Esophagus muscularis mucosa (tissue), 4 donors: Measurements from ENCODE around the gene RP9. TPM values are rescaled to one million over a fixed set of nuclear protein-coding genes. Genes with fewer than 3 reads are reported as not detected.

Experiments
- DNase-seq: peaks from one replicate; pipeline ENCODE4 v3.0.0-alpha.2; 2017; ENCODE audit errors: extremely low spot score
- H3K27ac ChIP-seq, 4 donors: fragments of 200-600 bp; sonication (generic); replicated peaks in 1 of 4; 1 replicate in 3 of 4; 2 replicates in 1 of 4; pipeline ENCODE4 v1.5.1; 2016 to 2019; ENCODE audit warnings: mild to moderate bottlenecking in 1 of 4
- H3K27me3 ChIP-seq, 4 donors: fragments of 200-600 bp; sonication (generic); one replicate each; pipeline versions ENCODE4 v1.5.1 to v1.6.0; 2016 to 2019
- H3K36me3 ChIP-seq, 4 donors: fragments of 200-600 bp; sonication (generic); one replicate each; pipeline ENCODE4 v1.5.1; 2016 to 2019
- H3K4me1 ChIP-seq, 4 donors: fragments of 200-600 bp; sonication (generic); one replicate each; pipeline ENCODE4 v1.5.1; 2016 to 2019
- H3K4me3 ChIP-seq, 4 donors: fragments of 200-600 bp; sonication (generic); 1 replicate in 2 of 4; 2 replicates in 2 of 4; pipeline ENCODE4 v1.5.1; 2016 to 2019; ENCODE audit warnings: mild to moderate bottlenecking in 4 of 4, moderate library complexity in 1 of 4
- H3K9me3 ChIP-seq, 4 donors: fragments of 200-600 bp; sonication (generic); 1 replicate in 3 of 4; 2 replicates in 1 of 4; pipeline ENCODE4 v1.5.1; 2016 to 2019
- EP300 ChIP-seq: sonication (generic); formaldehyde crosslinking; IDR thresholded peaks from one replicate; pipeline ENCODE4 v1.6.1; 2017; ENCODE audit warnings: antibody characterized with exemption
- POLR2A ChIP-seq: fragments of 450-650 bp; IDR thresholded peaks from one replicate; pipeline ENCODE4 v1.6.1; 2017; ENCODE audit warnings: antibody characterized with exemption, moderate library complexity, mild to moderate bottlenecking, low read depth
- POLR2AphosphoS5 ChIP-seq, 2 donors: sonication (generic); formaldehyde crosslinking; IDR thresholded peaks; one replicate each; pipeline ENCODE4 v1.6.1; 2017; ENCODE audit warnings: antibody characterized with exemption in 2 of 2
- WGBS: methylation state at CpG from one replicate; pipeline ENCODE4 v1.1.5; 2018; 5-methylcytosine and 5-hydroxymethylcytosine counted together
- intact Hi-C: fragments of 100-400 bp; cut with DNase I; formaldehyde crosslinking; loops from one replicate; pipeline ENCODE4 v1.15.1; 2023
- small RNA-seq, 3 donors: library from RNA; depleted of rRNA; stranded (forward); fragments of <200 nt; gene quantifications; one replicate each; pipeline ENCODE3, GENCODE V24; 2016
- total RNA-seq, 4 donors: library from RNA; depleted of rRNA; stranded (reverse); fragments of >200 nt; gene quantifications; one replicate each; pipeline versions ENCODE4 v1.1.0 to v1.2.1, GENCODE V29; 2016
- TF ChIP-seq, protein P1 (sequence below), 3 experiments: fragments of 200-600 bp in 2 of 3; fragments of 450-650 bp in 1 of 3; sonication (generic) in 2 of 3; IDR thresholded peaks; one replicate each; pipeline ENCODE4 v1.5.1; 2017 to 2019; ENCODE audit warnings: antibody characterized with exemption in 3 of 3, mild to moderate bottlenecking in 2 of 3, moderate library complexity in 1 of 3

The RP9 gene
- total RNA-seq, 4 donors from 2014 or later: 7.6 to 11.5 (median 10.1) TPM

DNA sequence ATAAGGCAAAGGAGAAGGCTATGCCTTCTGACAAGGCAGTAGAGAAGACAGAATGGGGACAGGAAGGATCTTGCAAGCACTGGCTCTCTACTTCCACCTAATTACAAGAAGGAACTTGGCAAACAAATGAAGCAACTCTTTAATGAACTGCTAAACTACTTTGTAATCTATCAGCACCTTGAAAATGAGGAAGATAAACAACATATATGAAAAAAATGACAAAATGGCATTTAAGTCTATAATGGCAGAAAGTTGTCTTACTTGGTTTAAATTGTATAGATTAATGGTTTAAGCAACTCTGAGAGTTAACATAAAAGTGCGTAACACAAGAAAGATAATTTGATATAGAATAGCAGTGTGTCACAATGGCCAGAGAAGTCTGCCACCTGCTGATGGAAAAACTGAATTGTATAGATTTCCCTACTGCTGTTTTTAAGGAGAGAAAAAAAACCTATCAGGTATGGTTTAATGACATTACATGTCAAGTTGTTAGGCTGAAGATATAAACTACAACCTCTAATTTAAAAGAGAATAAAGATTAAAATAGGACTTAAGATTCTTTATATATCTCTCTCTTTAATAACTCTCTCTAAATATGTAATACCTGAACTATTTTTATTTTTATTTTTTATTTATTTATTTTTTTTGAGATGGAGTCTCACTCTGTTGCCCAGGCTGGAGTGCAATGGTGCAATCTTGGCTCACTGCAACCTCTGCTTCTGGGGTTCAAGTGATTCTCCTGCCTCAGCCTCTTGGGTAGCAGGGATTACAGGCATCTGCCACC lies 58.5 kb downstream of the RP9 start:
- WGBS: 3% methylated on average over 1 of the region's 1 CpG
- no peak for TF ChIP-seq EP300
- TF ChIP-seq, protein P1, sequence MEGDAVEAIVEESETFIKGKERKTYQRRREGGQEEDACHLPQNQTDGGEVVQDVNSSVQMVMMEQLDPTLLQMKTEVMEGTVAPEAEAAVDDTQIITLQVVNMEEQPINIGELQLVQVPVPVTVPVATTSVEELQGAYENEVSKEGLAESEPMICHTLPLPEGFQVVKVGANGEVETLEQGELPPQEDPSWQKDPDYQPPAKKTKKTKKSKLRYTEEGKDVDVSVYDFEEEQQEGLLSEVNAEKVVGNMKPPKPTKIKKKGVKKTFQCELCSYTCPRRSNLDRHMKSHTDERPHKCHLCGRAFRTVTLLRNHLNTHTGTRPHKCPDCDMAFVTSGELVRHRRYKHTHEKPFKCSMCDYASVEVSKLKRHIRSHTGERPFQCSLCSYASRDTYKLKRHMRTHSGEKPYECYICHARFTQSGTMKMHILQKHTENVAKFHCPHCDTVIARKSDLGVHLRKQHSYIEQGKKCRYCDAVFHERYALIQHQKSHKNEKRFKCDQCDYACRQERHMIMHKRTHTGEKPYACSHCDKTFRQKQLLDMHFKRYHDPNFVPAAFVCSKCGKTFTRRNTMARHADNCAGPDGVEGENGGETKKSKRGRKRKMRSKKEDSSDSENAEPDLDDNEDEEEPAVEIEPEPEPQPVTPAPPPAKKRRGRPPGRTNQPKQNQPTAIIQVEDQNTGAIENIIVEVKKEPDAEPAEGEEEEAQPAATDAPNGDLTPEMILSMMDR (IDR thresholded peaks at IDR 0.05): peak; percentile 54 to 69 (median 62)
- Histone ChIP-seq H3K36me3 (no peaks in the 10 kb centered on the region), H3K27ac (peak overlapping the region; percentile 48 to 62 (median 58)), H3K27me3 (no peaks in the 10 kb centered on the region), H3K4me3 (peak overlapping the region; percentile 4 to 31 (median 19)), H3K4me1 (peaks cover 11 to 59% (median 45%) of the 10 kb centered on the region in 4 donors), H3K9me3 (no peaks in the 10 kb centered on the region)
- no peak for DNase-seq
- intact Hi-C loops: loop anchor here (10.0 kb wide), 1 partner anchor 206 kb away; no protein-coding TSS in a partner anchor

DNA sequence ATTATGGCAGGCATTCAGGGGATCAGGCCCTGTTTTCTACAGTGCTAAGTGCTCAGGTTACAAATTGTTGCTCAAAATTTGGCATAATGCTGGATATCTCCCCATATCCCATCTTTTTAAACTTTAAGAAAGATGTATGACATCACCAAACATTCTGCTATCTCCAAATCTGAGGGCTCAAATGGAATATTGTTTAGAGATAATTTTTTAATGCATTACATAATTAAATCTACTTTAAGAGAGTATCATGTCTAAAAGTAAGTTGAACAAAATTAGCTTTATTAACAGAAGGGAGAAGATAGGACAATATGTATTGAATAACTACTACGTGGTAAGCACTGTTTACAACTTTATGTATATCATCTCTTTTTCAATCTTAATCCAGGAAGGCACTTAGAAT lies 60.5 kb downstream of the RP9 start:
- H3K4me1 ChIP-seq: peaks cover 17 to 78% (median 63%) of the 10 kb centered on the region in 4 donors
- H3K36me3 ChIP-seq: no peaks in the 10 kb centered on the region
- H3K27me3 ChIP-seq: no peaks in the 10 kb centered on the region
- no peak overlapping the region for H3K4me3 ChIP-seq
- intact Hi-C loops: no loop called here
- DNase-seq: no peak
- no peak overlapping the region for H3K27ac ChIP-seq
- WGBS: 89% methylated on average over 1 of the region's 1 CpG
- no peaks in the 10 kb centered on the region for H3K9me3 ChIP-seq
- TF ChIP-seq POLR2A (no peak), POLR2AphosphoS5 (IDR thresholded peaks at IDR 0.05) (no peak), EP300 (no peak)
- TF ChIP-seq, protein P1 (IDR thresholded peaks at IDR 0.05): no peak

DNA sequence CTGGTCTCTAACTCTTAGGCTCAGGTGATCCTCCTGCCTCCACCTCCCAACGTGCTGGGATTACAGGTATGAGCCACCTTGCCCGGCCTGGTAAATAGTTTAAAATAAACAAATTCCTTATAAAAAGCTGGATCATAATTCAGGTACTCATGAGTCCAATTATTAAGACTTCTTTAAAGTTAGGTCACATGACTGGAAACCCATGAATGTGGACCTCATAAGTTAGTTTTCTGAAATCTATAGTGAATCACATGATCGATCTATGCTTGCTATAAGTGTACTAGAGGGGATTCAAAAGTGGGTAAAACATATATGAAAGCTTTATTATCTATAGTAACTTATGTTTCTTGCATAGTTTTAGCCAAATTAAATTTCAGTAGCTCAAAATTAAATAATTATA lies 60.9 kb downstream of the RP9 start:
- no peak overlapping the region for H3K4me3 ChIP-seq

DNA sequence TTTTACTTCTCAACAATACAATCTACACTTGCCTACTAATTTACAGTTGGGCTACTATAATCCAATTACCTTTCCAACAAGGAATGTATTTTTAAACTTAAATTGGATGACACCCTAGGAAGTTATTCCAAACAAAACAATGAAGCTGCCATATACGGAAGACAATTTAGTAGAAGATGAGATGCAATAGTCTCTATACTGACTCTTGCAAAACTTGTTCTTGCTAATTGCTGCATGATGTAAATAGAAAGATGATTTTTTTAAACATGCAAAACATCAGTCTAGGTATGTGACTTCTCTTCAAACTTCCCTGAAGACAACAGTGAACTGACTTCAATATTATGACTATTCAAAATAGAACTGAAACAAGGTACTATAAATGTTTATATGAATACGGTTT lies 64.2 kb downstream of the RP9 start:
- H3K27me3 ChIP-seq: no peaks in the 10 kb centered on the region
- DNase-seq: no peak
- intact Hi-C loops: no loop called here
- 38% methylated on average over 2 of the region's 2 CpGs for WGBS
- no peaks in the 10 kb centered on the region for H3K36me3 ChIP-seq
- H3K4me3 ChIP-seq: no peak overlapping the region
- TF ChIP-seq POLR2AphosphoS5 (IDR thresholded peaks at IDR 0.05) (no peak), POLR2A (no peak), EP300 (no peak)
- TF ChIP-seq, protein P1 (IDR thresholded peaks at IDR 0.05): no peak
- peaks cover 31 to 83% (median 69%) of the 10 kb centered on the region in 4 donors for H3K4me1 ChIP-seq
- no peaks in the 10 kb centered on the region for H3K9me3 ChIP-seq
- peak overlapping the region in 2 of 4 donors; percentile 53 to 60 for H3K27ac ChIP-seq

More for the DNA sequence above, 60.9 kb downstream of the RP9 start:
- intact Hi-C loops: no loop called here
- H3K27me3 ChIP-seq: no peaks in the 10 kb centered on the region
- H3K27ac ChIP-seq: no peak overlapping the region
- WGBS: 95% methylated on average over 3 of the region's 3 CpGs
- TF ChIP-seq EP300 (no peak), POLR2AphosphoS5 (IDR thresholded peaks at IDR 0.05) (no peak), POLR2A (no peak)
- TF ChIP-seq, protein P1 (IDR thresholded peaks at IDR 0.05): no peak
- no peaks in the 10 kb centered on the region for H3K9me3 ChIP-seq
- H3K36me3 ChIP-seq: no peaks in the 10 kb centered on the region
- DNase-seq: no peak
- H3K4me1 ChIP-seq: peaks cover 21 to 81% (median 65%) of the 10 kb centered on the region in 4 donors

Small RNAs within 50 kb of the gene (small RNA-seq; reads per million reads assigned to genes)
- gene AC074338.1 (0 reads per million in 3 donors), gene RN7SL505P (0 reads per million in 3 donors)

Other genes starting within 250 kb of the RP9 start
- 10 to 100 TPM; 28.3 to 51.2 (median 38.7) TPM for gene KBTBD2, start 217.6 kb downstream of the RP9 start, total RNA-seq
- gene FKBP9, start 152.0 kb downstream of the RP9 start, total RNA-seq: 100 to 1,000 TPM; 119 to 123 (median 122) TPM
- gene NT5C3A, start 46.6 kb downstream of the RP9 start, total RNA-seq: 10 to 100 TPM; 13.9 to 22.0 (median 19.7) TPM
- gene BBS9, start 20.2 kb upstream of the RP9 start, total RNA-seq: 10 to 100 TPM; 14.7 to 20.8 (median 16.3) TPM